ENCODE measurements around the gene GPR35. TPM values are rescaled to one million over a fixed set of nuclear protein-coding genes. Genes with fewer than 3 reads are reported as not detected.

Gene GPR35
- total RNA-seq, 2 donors from 2014 or later, result 0.55 to 0.71 TPM

- no peak for DNase-seq
- Mint-ChIP-seq H3K4me3 (no peak overlapping the region), H3K4me1 (peaks cover 6% of the 10 kb centered on the region), H3K9me3 (no peaks in the 10 kb centered on the region), H3K27me3 (ENCODE audit: insufficient read depth) (no peaks in the 10 kb centered on the region), H3K27ac (no peak overlapping the region), H3K36me3 (ENCODE audit: low read depth) (peaks cover 6% of the 10 kb centered on the region)
- H3K36me3 ChIP-seq (ENCODE audit: control insufficient read depth, insufficient read depth, low read length), result no peaks in the 10 kb centered on the region
- WGBS, 2 experiments (ENCODE audit: insufficient coverage in 1 of 2, insufficient read length in 1 of 2), result 91 to 93% methylated on average over 18 to 26 of the region's 26 CpGs
- TF ChIP-seq, protein P1, sequence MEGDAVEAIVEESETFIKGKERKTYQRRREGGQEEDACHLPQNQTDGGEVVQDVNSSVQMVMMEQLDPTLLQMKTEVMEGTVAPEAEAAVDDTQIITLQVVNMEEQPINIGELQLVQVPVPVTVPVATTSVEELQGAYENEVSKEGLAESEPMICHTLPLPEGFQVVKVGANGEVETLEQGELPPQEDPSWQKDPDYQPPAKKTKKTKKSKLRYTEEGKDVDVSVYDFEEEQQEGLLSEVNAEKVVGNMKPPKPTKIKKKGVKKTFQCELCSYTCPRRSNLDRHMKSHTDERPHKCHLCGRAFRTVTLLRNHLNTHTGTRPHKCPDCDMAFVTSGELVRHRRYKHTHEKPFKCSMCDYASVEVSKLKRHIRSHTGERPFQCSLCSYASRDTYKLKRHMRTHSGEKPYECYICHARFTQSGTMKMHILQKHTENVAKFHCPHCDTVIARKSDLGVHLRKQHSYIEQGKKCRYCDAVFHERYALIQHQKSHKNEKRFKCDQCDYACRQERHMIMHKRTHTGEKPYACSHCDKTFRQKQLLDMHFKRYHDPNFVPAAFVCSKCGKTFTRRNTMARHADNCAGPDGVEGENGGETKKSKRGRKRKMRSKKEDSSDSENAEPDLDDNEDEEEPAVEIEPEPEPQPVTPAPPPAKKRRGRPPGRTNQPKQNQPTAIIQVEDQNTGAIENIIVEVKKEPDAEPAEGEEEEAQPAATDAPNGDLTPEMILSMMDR (conservative IDR thresholded peaks at IDR 0.05), result no peak
- no peak overlapping the region for H3K27ac ChIP-seq (ENCODE audit: low read depth, low read length)
- H3K9me3 ChIP-seq (ENCODE audit: control insufficient read depth, low read length), result no peaks in the 10 kb centered on the region
- H3K9ac ChIP-seq (ENCODE audit: extremely low read depth, low read length, poor library complexity, severe bottlenecking), result no peak overlapping the region
- no peaks in the 10 kb centered on the region for H3K4me1 ChIP-seq (ENCODE audit: control insufficient read depth, insufficient read depth, low read length)
- H3K4me3 ChIP-seq (ENCODE audit: low read length), result no peak overlapping the region
- H3K27me3 ChIP-seq (ENCODE audit: control insufficient read depth, insufficient read depth, low read length, poor library complexity, severe bottlenecking), result no peaks in the 10 kb centered on the region
Observed at GRCh38 chr2:240577281-240578109, 47.8 kb upstream of the GPR35 start.

DNA sequence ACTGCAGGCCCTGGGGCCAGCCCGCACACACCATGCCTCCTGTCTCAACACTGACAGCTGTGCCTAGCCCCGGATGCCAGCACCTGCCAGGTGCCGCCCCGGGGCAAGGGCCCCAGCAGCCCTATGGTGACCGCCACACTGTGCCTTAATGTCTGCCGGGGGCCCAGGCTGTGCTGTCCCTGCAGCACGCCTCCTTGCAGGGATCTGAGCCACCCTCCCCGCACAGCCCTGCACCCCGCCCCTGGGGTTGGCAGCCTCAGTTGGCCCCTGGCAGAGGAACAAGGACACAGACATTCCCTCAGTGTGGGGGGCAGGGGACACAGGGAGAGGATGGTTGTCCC, 47.2 kb upstream of the GPR35 start:
- no peak overlapping the region for H3K9ac ChIP-seq (ENCODE audit: extremely low read depth, low read length, poor library complexity, severe bottlenecking)
- H3K4me3 ChIP-seq (ENCODE audit: low read length), result no peak overlapping the region
- TF ChIP-seq, protein P1 (conservative IDR thresholded peaks at IDR 0.05), result no peak
- no peak overlapping the region for H3K4me3 Mint-ChIP-seq
- no peak for DNase-seq
- WGBS, 2 experiments (ENCODE audit: insufficient coverage in 1 of 2, insufficient read length in 1 of 2), result 87 to 96% methylated on average over 4 to 9 of the region's 9 CpGs
- no peaks in the 10 kb centered on the region for H3K9me3 Mint-ChIP-seq
- no peaks in the 10 kb centered on the region for H3K27me3 Mint-ChIP-seq (ENCODE audit: insufficient read depth)
- no peak overlapping the region for H3K27ac Mint-ChIP-seq
- H3K36me3 ChIP-seq (ENCODE audit: control insufficient read depth, insufficient read depth, low read length), result peaks cover 1% of the 10 kb centered on the region
- H3K4me1 Mint-ChIP-seq, result peaks cover 6% of the 10 kb centered on the region
- H3K27me3 ChIP-seq (ENCODE audit: control insufficient read depth, insufficient read depth, low read length, poor library complexity, severe bottlenecking), result no peaks in the 10 kb centered on the region
- no peaks in the 10 kb centered on the region for H3K4me1 ChIP-seq (ENCODE audit: control insufficient read depth, insufficient read depth, low read length)
- H3K36me3 Mint-ChIP-seq (ENCODE audit: low read depth), result peaks cover 6% of the 10 kb centered on the region
- no peaks in the 10 kb centered on the region for H3K9me3 ChIP-seq (ENCODE audit: control insufficient read depth, low read length)
- H3K27ac ChIP-seq (ENCODE audit: low read depth, low read length), result no peak overlapping the region

DNA sequence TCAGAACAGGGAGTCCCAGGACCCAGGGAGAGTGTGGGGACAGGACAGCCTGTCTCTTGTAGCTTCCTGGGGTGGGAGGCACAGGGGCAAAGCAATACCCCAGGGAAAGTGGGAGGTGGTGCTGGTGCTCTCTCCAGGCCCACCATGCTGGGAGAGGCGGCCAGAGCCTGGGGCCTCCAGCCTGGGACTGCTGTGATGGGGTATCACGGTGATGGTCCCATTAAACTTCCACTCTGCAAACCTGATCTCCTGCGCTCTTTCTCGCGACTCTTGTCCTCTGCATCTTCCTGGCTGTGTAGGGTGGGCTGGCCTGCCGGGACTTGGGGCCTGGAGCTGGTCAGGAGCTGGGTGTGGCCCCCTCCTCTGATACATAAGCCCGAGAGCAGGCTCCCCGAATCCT, 46.8 kb upstream of the GPR35 start:
- no peak for DNase-seq
- Histone ChIP-seq H3K9me3 (ENCODE audit: control insufficient read depth, low read length) (no peaks in the 10 kb centered on the region), H3K27ac (ENCODE audit: low read depth, low read length) (no peak overlapping the region), H3K4me1 (ENCODE audit: control insufficient read depth, insufficient read depth, low read length) (no peaks in the 10 kb centered on the region), H3K9ac (ENCODE audit: extremely low read depth, low read length, poor library complexity, severe bottlenecking) (no peak overlapping the region), H3K36me3 (ENCODE audit: control insufficient read depth, insufficient read depth, low read length) (peaks cover 5% of the 10 kb centered on the region), H3K4me3 (ENCODE audit: low read length) (no peak overlapping the region), H3K27me3 (ENCODE audit: control insufficient read depth, insufficient read depth, low read length, poor library complexity, severe bottlenecking) (no peaks in the 10 kb centered on the region)
- H3K4me3 Mint-ChIP-seq, result no peak overlapping the region
- H3K36me3 Mint-ChIP-seq (ENCODE audit: low read depth), result peaks cover 6% of the 10 kb centered on the region
- H3K27me3 Mint-ChIP-seq (ENCODE audit: insufficient read depth), result no peaks in the 10 kb centered on the region
- H3K27ac Mint-ChIP-seq, result no peak overlapping the region
- WGBS, 2 experiments (ENCODE audit: insufficient coverage in 1 of 2, insufficient read length in 1 of 2), result 92 to 95% methylated on average over 6 to 8 of the region's 8 CpGs
- TF ChIP-seq, protein P1 (conservative IDR thresholded peaks at IDR 0.05), result no peak
- peaks cover 6% of the 10 kb centered on the region for H3K4me1 Mint-ChIP-seq
- no peaks in the 10 kb centered on the region for H3K9me3 Mint-ChIP-seq
